Neuron (in vitro differentiated cells): Measurements from ENCODE around the gene TFCP2L1.

Experiments
- H2AFZ ChIP-seq: one replicate; pipeline ENCODE4 v1.6.1; 2013; ENCODE audit warnings: low read depth, mild to moderate bottlenecking, inconsistent platforms, low read length, moderate library complexity
- H3K27me3 ChIP-seq: one replicate; pipeline ENCODE4 v1.6.1; 2013; ENCODE audit warnings: low read length; ENCODE audit not compliant: insufficient read depth
- H3K36me3 ChIP-seq: one replicate; pipeline ENCODE4 v1.6.1; 2013; ENCODE audit warnings: low read length; ENCODE audit not compliant: insufficient read depth
- H3K4me1 ChIP-seq: one replicate; pipeline ENCODE4 v1.6.1; 2013; ENCODE audit warnings: low read length; ENCODE audit not compliant: insufficient read depth
- H3K4me3 ChIP-seq: 2 replicates; pipeline ENCODE4 v1.5.1; 2013; ENCODE audit warnings: mild to moderate bottlenecking, low read length, moderate library complexity
- H3K9me3 ChIP-seq: one replicate; pipeline ENCODE4 v1.6.1; 2013; ENCODE audit warnings: low read length

TFCP2L1 gene

GRCh38 chr2:121253021-121253673 lies 31.9 kb downstream of the TFCP2L1 start:
- Histone ChIP-seq H3K36me3 (no peaks in the 10 kb centered on the region), H3K4me3 (no peak overlapping the region), H3K9me3 (no peaks in the 10 kb centered on the region), H2AFZ (no peak overlapping the region), H3K27me3 (peaks cover 9% of the 10 kb centered on the region), H3K4me1 (no peaks in the 10 kb centered on the region)

GRCh38 chr2:121251497-121251896 lies 33.5 kb downstream of the TFCP2L1 start:
- Histone ChIP-seq H3K4me3 (no peak overlapping the region), H3K27me3 (peaks cover 13% of the 10 kb centered on the region), H3K36me3 (no peaks in the 10 kb centered on the region), H2AFZ (no peak overlapping the region), H3K4me1 (no peaks in the 10 kb centered on the region), H3K9me3 (no peaks in the 10 kb centered on the region)

DNA sequence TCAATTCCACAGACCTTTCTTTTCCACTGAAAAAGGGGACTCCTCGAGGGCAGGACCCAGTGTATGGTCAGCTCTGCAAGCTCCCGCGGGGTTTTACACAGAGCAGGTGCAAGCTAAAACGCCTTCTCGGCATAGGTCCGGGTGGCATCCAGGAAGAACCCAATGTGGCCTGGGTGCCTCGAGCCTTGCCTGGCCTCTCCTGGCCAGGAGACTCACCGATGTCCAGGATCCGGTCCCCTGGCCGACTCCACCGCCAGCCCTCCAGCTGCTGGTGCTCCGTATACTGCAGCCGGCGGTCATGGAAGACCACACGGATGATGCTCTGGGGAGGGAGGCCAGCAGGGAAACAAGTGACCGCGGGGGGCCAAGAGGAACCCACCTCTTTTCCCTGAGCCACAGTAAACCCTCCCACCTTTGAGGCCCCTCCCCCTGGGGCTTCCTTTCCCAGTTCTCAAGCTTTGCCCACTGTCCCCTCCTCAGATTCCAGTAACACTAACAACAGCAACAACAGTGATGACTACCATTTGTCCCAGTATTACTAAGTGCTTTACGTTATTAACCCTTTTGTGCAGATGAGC lies 36.1 kb downstream of the TFCP2L1 start:
- Histone ChIP-seq H3K4me3 (no peak overlapping the region), H2AFZ (no peak overlapping the region), H3K9me3 (no peaks in the 10 kb centered on the region), H3K36me3 (no peaks in the 10 kb centered on the region), H3K27me3 (peaks cover 13% of the 10 kb centered on the region), H3K4me1 (no peaks in the 10 kb centered on the region)

GRCh38 chr2:121247971-121248370 lies 37.0 kb downstream of the TFCP2L1 start:
- Histone ChIP-seq H3K27me3 (peaks cover 14% of the 10 kb centered on the region), H3K4me3 (no peak overlapping the region), H3K4me1 (no peaks in the 10 kb centered on the region), H2AFZ (no peak overlapping the region), H3K36me3 (no peaks in the 10 kb centered on the region), H3K9me3 (no peaks in the 10 kb centered on the region)

- no peaks in the 10 kb centered on the region for H3K4me1 ChIP-seq
- H3K27me3 ChIP-seq, result peaks cover 14% of the 10 kb centered on the region
- no peak overlapping the region for H2AFZ ChIP-seq
- H3K36me3 ChIP-seq, result no peaks in the 10 kb centered on the region
- no peak overlapping the region for H3K4me3 ChIP-seq
- H3K9me3 ChIP-seq, result no peaks in the 10 kb centered on the region
Measured at GRCh38 chr2:121247534-121247933, 37.5 kb downstream of the TFCP2L1 start.

DNA sequence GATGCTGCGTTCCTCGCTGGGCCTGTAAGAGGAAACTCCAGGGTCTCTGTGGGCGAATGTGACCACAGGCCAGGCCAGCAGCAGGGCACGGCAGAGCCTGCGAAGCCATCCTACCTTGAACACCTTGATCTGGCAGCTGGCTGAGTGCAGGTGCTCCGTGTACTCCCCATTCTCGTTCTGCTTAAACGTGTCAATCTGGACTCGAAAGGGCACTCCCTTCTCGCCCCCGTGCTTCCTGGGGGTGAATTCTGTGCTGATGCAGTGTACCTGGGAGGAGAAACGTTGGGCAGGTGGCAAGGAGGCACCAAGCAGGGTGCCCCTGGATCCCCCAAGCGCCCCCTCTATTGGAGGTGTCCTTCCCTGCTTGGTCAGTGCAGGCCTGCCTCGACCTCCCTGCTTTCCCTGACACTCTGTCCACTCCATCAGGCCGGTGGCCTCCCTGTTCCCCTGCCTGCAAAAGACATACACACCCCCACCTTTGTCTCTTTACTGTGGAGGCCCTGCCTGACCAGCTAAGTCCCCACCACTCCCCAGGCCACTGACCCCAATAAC lies 38.2 kb downstream of the TFCP2L1 start:
- no peaks in the 10 kb centered on the region for H3K9me3 ChIP-seq
- H3K4me3 ChIP-seq, result no peak overlapping the region
- H3K27me3 ChIP-seq, result peaks cover 14% of the 10 kb centered on the region
- H3K36me3 ChIP-seq, result no peaks in the 10 kb centered on the region
- no peak overlapping the region for H2AFZ ChIP-seq
- no peaks in the 10 kb centered on the region for H3K4me1 ChIP-seq

DNA sequence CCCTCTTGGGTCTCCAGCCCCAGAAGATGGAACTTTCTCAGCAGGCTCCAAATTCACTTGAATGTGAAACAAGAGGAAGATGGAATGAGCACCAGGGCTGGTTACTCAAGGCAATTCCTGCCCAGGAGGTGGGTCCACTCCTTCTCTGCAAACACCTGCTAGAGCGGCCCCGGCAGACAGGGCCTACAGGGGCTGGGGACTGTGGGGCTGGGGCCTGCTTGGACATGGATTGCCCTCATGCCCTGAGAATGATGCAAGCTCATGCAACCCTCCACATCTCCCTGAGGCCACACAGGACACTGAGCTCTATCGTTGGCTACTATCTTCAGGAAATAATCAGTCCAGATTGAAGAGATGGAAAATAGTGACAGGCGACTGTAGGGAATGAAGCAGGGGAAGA lies 39.1 kb downstream of the TFCP2L1 start:
- Histone ChIP-seq H2AFZ (no peak overlapping the region), H3K27me3 (peaks cover 15% of the 10 kb centered on the region), H3K4me3 (no peak overlapping the region), H3K4me1 (no peaks in the 10 kb centered on the region), H3K9me3 (no peaks in the 10 kb centered on the region), H3K36me3 (no peaks in the 10 kb centered on the region)

DNA sequence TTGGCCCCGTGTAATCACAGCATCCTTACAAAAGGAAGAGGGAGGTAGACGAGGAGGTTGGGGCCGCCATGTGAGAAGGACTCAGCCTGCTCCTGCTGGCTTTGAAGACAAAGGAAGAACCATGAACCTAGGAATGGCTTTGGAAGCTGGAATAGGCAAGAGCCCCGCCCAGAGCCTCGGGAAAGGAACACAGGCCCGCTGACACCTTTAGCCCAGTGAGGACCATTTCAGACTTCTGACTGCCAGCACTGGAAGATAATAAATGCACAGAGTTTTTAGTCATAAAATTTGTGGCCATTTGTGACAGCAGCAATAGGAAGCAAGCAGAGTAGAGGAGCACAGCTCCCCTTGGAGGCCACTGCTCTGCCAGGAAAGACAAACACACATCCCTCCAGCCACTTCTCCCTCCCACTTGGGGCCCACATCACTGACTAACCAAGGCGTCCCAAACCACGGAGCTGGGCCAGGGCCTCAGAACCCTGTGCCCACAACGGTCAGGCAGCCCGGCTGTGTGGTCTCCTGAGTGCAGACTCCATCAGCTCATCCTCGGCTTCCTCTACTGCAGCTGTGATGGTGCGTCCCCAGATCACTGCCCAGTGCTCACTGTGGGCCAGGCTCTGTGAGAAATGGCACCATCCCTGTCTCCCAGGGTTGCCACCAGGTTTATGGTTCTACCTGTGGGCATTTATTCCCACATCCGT lies 39.7 kb downstream of the TFCP2L1 start:
- no peaks in the 10 kb centered on the region for H3K36me3 ChIP-seq
- no peaks in the 10 kb centered on the region for H3K9me3 ChIP-seq
- H2AFZ ChIP-seq, result no peak overlapping the region
- H3K4me1 ChIP-seq, result no peaks in the 10 kb centered on the region
- no peak overlapping the region for H3K4me3 ChIP-seq
- H3K27me3 ChIP-seq, result peaks cover 21% of the 10 kb centered on the region

- Histone ChIP-seq H2AFZ (no peak overlapping the region), H3K27me3 (peaks cover 27% of the 10 kb centered on the region), H3K4me3 (no peak overlapping the region), H3K36me3 (no peaks in the 10 kb centered on the region), H3K9me3 (no peaks in the 10 kb centered on the region), H3K4me1 (no peaks in the 10 kb centered on the region)
Measured at GRCh38 chr2:121244616-121245015, 40.4 kb downstream of the TFCP2L1 start.

- no peak overlapping the region for H2AFZ ChIP-seq
- H3K27me3 ChIP-seq, result peaks cover 31% of the 10 kb centered on the region
Measured at GRCh38 chr2:121243821-121244460, 41.1 kb downstream of the TFCP2L1 start.

DNA sequence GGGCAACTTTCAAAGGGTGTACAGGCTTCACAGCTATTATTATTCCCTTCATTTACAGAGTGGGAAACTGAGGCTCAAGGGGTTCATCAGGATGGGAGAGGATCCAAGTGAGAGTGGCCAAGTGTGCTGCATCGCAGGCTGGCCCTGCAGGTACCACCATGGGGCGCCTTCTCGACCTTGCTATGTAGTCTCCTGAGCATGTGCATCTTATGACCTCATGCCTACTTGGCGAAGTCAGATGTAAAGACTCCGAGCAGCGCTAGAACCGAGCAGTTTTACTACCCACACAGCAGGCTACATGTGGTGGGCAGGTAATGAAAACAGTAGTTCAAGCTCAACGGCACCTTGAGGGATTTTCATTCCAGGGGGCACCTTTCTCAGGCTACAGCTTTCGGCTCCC lies 42.0 kb downstream of the TFCP2L1 start:
- Histone ChIP-seq H3K27me3 (peaks cover 22% of the 10 kb centered on the region), H3K4me1 (no peaks in the 10 kb centered on the region), H3K4me3 (no peak overlapping the region), H3K9me3 (no peaks in the 10 kb centered on the region), H2AFZ (no peak overlapping the region), H3K36me3 (no peaks in the 10 kb centered on the region)

More at GRCh38 chr2:121243821-121244460, 41.1 kb downstream of the TFCP2L1 start:
- H3K36me3 ChIP-seq, result no peaks in the 10 kb centered on the region
- H3K4me3 ChIP-seq, result no peak overlapping the region
- no peaks in the 10 kb centered on the region for H3K9me3 ChIP-seq
- H3K4me1 ChIP-seq, result no peaks in the 10 kb centered on the region

GRCh38 chr2:121242175-121242875 lies 42.7 kb downstream of the TFCP2L1 start:
- H3K27me3 ChIP-seq, result peaks cover 19% of the 10 kb centered on the region
- H2AFZ ChIP-seq, result no peak overlapping the region
- no peaks in the 10 kb centered on the region for H3K4me1 ChIP-seq
- H3K4me3 ChIP-seq, result no peak overlapping the region
- H3K36me3 ChIP-seq, result no peaks in the 10 kb centered on the region
- H3K9me3 ChIP-seq, result no peaks in the 10 kb centered on the region
